HepG2 (cell line): ENCODE results near the gene ADIPOR2. TPM values are rescaled to one million over a fixed set of nuclear protein-coding genes. Genes with fewer than 3 reads are reported as not detected.

Source experiments
- ATAC-seq: fragments of 200-7000 bp; cut with Tn5 transposase; 3 replicates; pipeline ENCODE4 v1.9.1; 2020; ENCODE audit warnings: mild to moderate bottlenecking, moderate library complexity
- BruUV-seq: library from RNA; stranded (reverse); fragments of 400-500 nt; replicated peaks from 2 replicates; lab custom pipeline; 2021; lab: Mats Ljungman, UMichigan
- CTCF ChIA-PET: fragments of 300-600 bp; formaldehyde crosslinking; extraction: SDS; loops from one replicate; lab custom pipeline; 2021; ENCODE audit warnings: low total read pairs, inconsistent platforms, low intra/inter-chr PET ratio; lab: Yijun Ruan, JAX
- POLR2A ChIA-PET: fragments of 350-600 bp; sonication (Branson Sonifier 250); formaldehyde crosslinking; loops from one replicate; lab custom pipeline; 2020; ENCODE audit warnings: antibody characterized with exemption, inconsistent platforms; lab: Yijun Ruan, JAX
- DNase-seq: peaks from one replicate; pipeline ENCODE4 v3.0.0-alpha.2; 2015; ENCODE audit warnings: low spot score
- FAIRE-seq: peaks from 3 replicates; lab custom pipeline; 2011; peaks lifted over from hg19 to GRCh38; lab: Jason Lieb, UNC
- H2AFZ ChIP-seq: one replicate; pipeline ENCODE4 v1.6.1; 2011; ENCODE audit warnings: low read length, inconsistent platforms
- H3K27ac ChIP-seq: fragments of 300-600 bp; 3 replicates; pipeline ENCODE4 v1.8.0; 2011; ENCODE audit warnings: mixed run types, mild to moderate bottlenecking, mixed read lengths, low read length, inconsistent platforms; ENCODE audit not compliant: insufficient read depth; ENCODE audit errors: extremely low read length
- H3K27me3 ChIP-seq, 2 experiments: fragments of 200-600 bp in 1 of 2; 2 replicates in 1 of 2; 3 replicates in 1 of 2; pipeline versions ENCODE4 v1.6.0 to v1.8.0; 2011; ENCODE audit warnings: low read length in 2 of 2, mild to moderate bottlenecking in 2 of 2, moderate library complexity in 2 of 2, inconsistent platforms in 1 of 2; ENCODE audit not compliant: insufficient read depth in 2 of 2, control insufficient read depth in 1 of 2
- H3K36me3 ChIP-seq, 2 experiments: fragments of 200-600 bp in 1 of 2; replicated peaks in 1 of 2; 2 replicates in 1 of 2; 3 replicates in 1 of 2; pipeline versions ENCODE4 v1.5.1 to v1.8.0; 2011; ENCODE audit warnings: low read length in 2 of 2, inconsistent platforms in 1 of 2; ENCODE audit not compliant: insufficient read depth in 2 of 2, control insufficient read depth in 1 of 2
- H3K4me1 ChIP-seq: 2 replicates; pipeline ENCODE4 v1.5.1; 2012; ENCODE audit warnings: low read length, inconsistent platforms; ENCODE audit not compliant: insufficient read depth
- H3K4me2 ChIP-seq: 2 replicates; pipeline ENCODE4 v1.6.0; 2011; ENCODE audit warnings: low read depth, low read length, inconsistent platforms
- H3K4me3 ChIP-seq, 3 experiments: fragments of 200-600 bp in 1 of 3; sonication (generic), shearing (Covaris generic) in 1 of 3; replicated peaks in 1 of 3; 2 replicates each; pipeline ENCODE4 v1.5.1; 2011 to 2016; ENCODE audit warnings: low read length in 3 of 3, inconsistent platforms in 2 of 3, low read depth in 2 of 3, mild to moderate bottlenecking in 2 of 3, control low read depth in 1 of 3, mixed read lengths in 1 of 3; ENCODE audit not compliant: insufficient read depth in 1 of 3
- H3K79me2 ChIP-seq: one replicate; pipeline ENCODE4 v1.6.1; 2011; ENCODE audit warnings: low read length, inconsistent platforms; ENCODE audit not compliant: insufficient read depth
- H3K9ac ChIP-seq: 2 replicates; pipeline ENCODE4 v1.6.0; 2011; ENCODE audit warnings: mild to moderate bottlenecking, low read depth, low read length, inconsistent platforms; ENCODE audit not compliant: insufficient read depth
- H3K9me3 ChIP-seq: 2 replicates; pipeline ENCODE4 v1.5.1; 2012; ENCODE audit warnings: mild to moderate bottlenecking, low read length
- H4K20me1 ChIP-seq: 2 replicates; pipeline ENCODE4 v1.6.0; 2011; ENCODE audit warnings: inconsistent platforms, mild to moderate bottlenecking, low read length, moderate library complexity; ENCODE audit not compliant: insufficient read depth
- MAFF ChIP-seq: IDR thresholded peaks from 2 replicates; pipeline ENCODE4 v1.6.1; 2011; ENCODE audit warnings: low read depth, low read length, improper control_type of control experiment
- MAFK ChIP-seq, 2 experiments: IDR thresholded peaks in 1 of 2; conservative IDR thresholded peaks in 1 of 2; 2 replicates each; pipeline ENCODE4 v1.6.1; 2011; ENCODE audit warnings: improper control_type of control experiment in 2 of 2, low read length in 2 of 2
- MIER2 ChIP-seq: IDR thresholded peaks from 2 replicates; pipeline ENCODE4 v1.6.1; 2016; ENCODE audit warnings: missing biosample characterization, missing genetic modification reagents
- PAF1 ChIP-seq: IDR thresholded peaks from 2 replicates; pipeline ENCODE4 v1.6.1; 2016; ENCODE audit warnings: missing genetic modification reagents, missing compliant biosample characterization
- RARA ChIP-seq: IDR thresholded peaks from 2 replicates; pipeline ENCODE4 v1.6.1; 2016; ENCODE audit warnings: missing genetic modification reagents, missing compliant biosample characterization
- RELA ChIP-seq: sonication (generic); formaldehyde crosslinking; IDR thresholded peaks from 2 replicates; pipeline ENCODE4 v1.4.0; 2020; ENCODE audit warnings: missing genetic modification reagents
- TAF15 ChIP-seq: fragments of 200-400 bp; formaldehyde crosslinking; IDR thresholded peaks from one replicate; pipeline ENCODE4 v1.6.1; 2018; ENCODE audit warnings: mild to moderate bottlenecking, low read depth, low read length; ENCODE audit not compliant: poor library complexity, severe bottlenecking
- ZKSCAN8 ChIP-seq: IDR thresholded peaks from 2 replicates; pipeline ENCODE4 v1.6.1; 2016; ENCODE audit warnings: borderline replicate concordance, missing genetic modification reagents, missing compliant biosample characterization
- ZNF230 ChIP-seq: sonication (generic); formaldehyde crosslinking; IDR thresholded peaks from 2 replicates; pipeline ENCODE4 v1.4.0; 2020; ENCODE audit warnings: mild to moderate bottlenecking, missing genetic modification reagents
- ZNF3 ChIP-seq: IDR thresholded peaks from 2 replicates; pipeline ENCODE4 v1.7.0; 2017; ENCODE audit warnings: inconsistent platforms
- ZNF570 ChIP-seq: sonication (generic); formaldehyde crosslinking; IDR thresholded peaks from 2 replicates; pipeline ENCODE4 v1.4.0; 2020; ENCODE audit warnings: mild to moderate bottlenecking, missing genetic modification reagents, borderline replicate concordance
- ZNF616 ChIP-seq: sonication (generic); formaldehyde crosslinking; IDR thresholded peaks from 2 replicates; pipeline ENCODE4 v1.5.0; 2020; ENCODE audit warnings: low read depth, mild to moderate bottlenecking, missing genetic modification reagents
- WGBS: methylation state at CpG from one replicate; pipeline ENCODE4 v1.1.6; 2017; ENCODE audit warnings: low lambda C conversion rate; 5-methylcytosine and 5-hydroxymethylcytosine counted together
- in situ Hi-C: cut with HindIII; loops from 2 replicates; pipeline ENCODE4 v1.10.0; 2017; ENCODE audit warnings: low pct_unique_long_range_greater_than_20kb; ENCODE audit not compliant: extremely low pct_ligation_motif_present
- intact Hi-C: fragments of 100-400 bp; cut with micrococcal nuclease; formaldehyde crosslinking; loops from one replicate; pipeline ENCODE4 v1.10.0; 2022; ENCODE audit not compliant: unreplicated experiment
- polyA plus RNA-seq, 8 experiments: library from polyadenylated mRNA; depleted of rRNA in 3 of 8; stranded (reverse) in 7 of 8; unstranded in 1 of 8; fragments of >200 nt; fragmentation: Illumina TruSeq in 4 of 8; extraction: Trizol in 4 of 8; gene quantifications; 2 replicates each; pipeline versions ENCODE4 v1.2.1 to v1.2.3, GENCODE V29; 2011 to 2016; ENCODE audit warnings: low read depth in 4 of 8, missing spikeins in 1 of 8, mixed read lengths in 1 of 8; ENCODE audit not compliant: insufficient read depth in 1 of 8
- total RNA-seq, 5 experiments: library from RNA; depleted of rRNA; stranded (reverse); fragments of >200 nt; fragmentation: Illumina TruSeq; extraction: Trizol; gene quantifications; 2 replicates each; pipeline ENCODE4 v1.2.3, GENCODE V29; 2016; ENCODE audit warnings: low read depth in 1 of 5
- TF ChIP-seq, protein P1 (sequence below): sonication (generic); formaldehyde crosslinking; IDR thresholded peaks from 2 replicates; pipeline ENCODE4 v1.9.0; 2022; ENCODE audit warnings: low read depth, missing genetic modification reagents
- TF ChIP-seq, protein P2 (sequence below): sonication (generic); formaldehyde crosslinking; IDR thresholded peaks from 2 replicates; pipeline ENCODE4; 2020; ENCODE audit warnings: missing genetic modification reagents, mild to moderate bottlenecking, borderline replicate concordance
- TF ChIP-seq, protein P3 (sequence below): sonication (generic); formaldehyde crosslinking; IDR thresholded peaks from 2 replicates; pipeline ENCODE4 v1.5.0; 2020; ENCODE audit warnings: mild to moderate bottlenecking, missing genetic modification reagents

Gene ADIPOR2
- total and polyA plus RNA-seq, 2 of the 13 experiments (the other 11 are each of a cell fraction or from before 2014, with no cell fraction given), result 35.2 to 52.2 TPM

DNA sequence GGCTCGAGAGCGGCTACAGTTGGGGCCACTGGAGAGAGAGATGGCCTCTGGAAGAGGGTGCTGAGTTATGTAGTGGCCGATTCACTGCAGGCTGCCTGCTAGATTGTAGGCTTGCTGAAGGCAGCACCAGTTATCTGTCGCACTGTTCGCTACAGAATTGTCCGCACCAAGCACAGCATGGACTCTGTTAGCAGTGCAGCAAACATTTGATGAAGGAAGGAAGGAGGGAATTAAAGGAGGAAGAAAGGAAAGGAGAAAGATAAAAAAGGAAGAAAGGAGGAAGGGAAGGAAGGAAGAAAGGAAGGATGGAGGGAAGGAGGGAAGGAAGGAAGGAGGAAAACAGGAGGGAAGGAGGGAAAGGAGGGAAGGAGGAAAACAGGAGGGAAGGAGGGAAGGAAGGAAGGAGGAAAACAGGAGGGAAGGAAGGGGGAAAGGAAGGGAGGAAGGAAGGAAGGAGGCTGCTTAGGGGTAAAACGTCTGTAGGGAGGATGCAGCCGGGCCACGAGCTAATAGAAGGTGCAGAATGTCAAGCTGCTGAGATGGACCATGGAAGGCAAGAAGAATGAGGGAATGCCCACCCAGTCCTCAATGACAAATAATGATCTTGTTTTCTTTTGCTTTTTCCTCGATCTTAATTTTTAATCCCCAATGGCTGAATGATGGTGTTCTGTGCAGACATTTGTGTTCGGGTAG, 27.3 kb upstream of the ADIPOR2 start (continued):
- TF ChIP-seq TAF15 (no peak), RARA (CRISPR knock-in tag) (no peak), ZNF570 (CRISPR knock-in tag) (no peak), MIER2 (CRISPR knock-in tag) (no peak), ZNF3 (CRISPR knock-in tag) (no peak), ZNF616 (CRISPR knock-in tag) (no peak)

DNA sequence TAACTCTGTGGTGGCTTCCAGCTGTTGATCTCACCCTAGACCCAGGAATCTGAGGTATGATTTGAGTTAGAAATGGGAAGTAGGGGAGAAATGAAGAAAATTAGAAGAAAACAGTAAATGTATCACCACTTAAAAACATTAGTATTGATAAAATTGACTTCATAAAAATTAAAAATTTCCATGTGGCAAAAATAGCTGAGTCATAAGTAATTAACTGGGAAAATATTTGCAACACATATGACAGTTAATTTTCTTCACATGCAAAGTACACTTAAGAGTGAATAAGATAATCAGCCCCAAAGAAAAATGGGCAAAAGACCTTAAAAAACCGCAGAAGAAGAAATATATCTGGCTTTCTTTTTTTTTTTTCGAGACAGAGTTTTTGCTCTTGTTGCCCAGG, 25.5 kb upstream of the ADIPOR2 start:
- Histone ChIP-seq H3K4me1 (peaks cover 66% of the 10 kb centered on the region), H3K27me3 (no peaks in the 10 kb centered on the region), H3K79me2 (no peaks in the 10 kb centered on the region), H3K9ac (no peak overlapping the region), H4K20me1 (no peaks in the 10 kb centered on the region), H3K4me2 (peak overlapping the region; percentile 21; the same call in 1 of the 2 replicates), H3K27ac (no peak overlapping the region), H3K9me3 (no peaks in the 10 kb centered on the region), H3K4me3 (no peak overlapping the region), H3K36me3 (no peaks in the 10 kb centered on the region), H2AFZ (no peak overlapping the region)
- ChIA-PET CTCF (no interaction called here), POLR2A (no interaction called here)
- no TSS peak for BruUV-seq
- intact Hi-C loops (loop anchor here (10.0 kb wide), 1 partner anchor 99 kb away; no protein-coding TSS in a partner anchor), in situ Hi-C loops (no loop called here)
- WGBS, result 53% methylated on average over 2 of the region's 2 CpGs
- DNase-seq (no peak), ATAC-seq (no peak), FAIRE-seq (no peak)
- peak; percentile 79 to 83 for TF ChIP-seq MAFK (conservative IDR thresholded peaks at IDR 0.05 in 1 of 2, IDR thresholded peaks at IDR 0.05 in 1 of 2; ENCODE audit: low read length in 2 of 2)
- no peak for TF ChIP-seq RELA (CRISPR knock-in tag)
- TF ChIP-seq ZNF230 (CRISPR knock-in tag), result no peak
- TF ChIP-seq PAF1 (CRISPR knock-in tag), result no peak
- TF ChIP-seq, protein P1, sequence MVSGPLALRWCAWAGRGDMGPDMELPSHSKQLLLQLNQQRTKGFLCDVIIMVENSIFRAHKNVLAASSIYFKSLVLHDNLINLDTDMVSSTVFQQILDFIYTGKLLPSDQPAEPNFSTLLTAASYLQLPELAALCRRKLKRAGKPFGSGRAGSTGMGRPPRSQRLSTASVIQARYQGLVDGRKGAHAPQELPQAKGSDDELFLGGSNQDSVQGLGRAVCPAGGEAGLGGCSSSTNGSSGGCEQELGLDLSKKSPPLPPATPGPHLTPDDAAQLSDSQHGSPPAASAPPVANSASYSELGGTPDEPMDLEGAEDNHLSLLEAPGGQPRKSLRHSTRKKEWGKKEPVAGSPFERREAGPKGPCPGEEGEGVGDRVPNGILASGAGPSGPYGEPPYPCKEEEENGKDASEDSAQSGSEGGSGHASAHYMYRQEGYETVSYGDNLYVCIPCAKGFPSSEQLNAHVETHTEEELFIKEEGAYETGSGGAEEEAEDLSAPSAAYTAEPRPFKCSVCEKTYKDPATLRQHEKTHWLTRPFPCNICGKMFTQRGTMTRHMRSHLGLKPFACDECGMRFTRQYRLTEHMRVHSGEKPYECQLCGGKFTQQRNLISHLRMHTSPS (CRISPR knock-in tag), result no peak
- TF ChIP-seq, protein P2, sequence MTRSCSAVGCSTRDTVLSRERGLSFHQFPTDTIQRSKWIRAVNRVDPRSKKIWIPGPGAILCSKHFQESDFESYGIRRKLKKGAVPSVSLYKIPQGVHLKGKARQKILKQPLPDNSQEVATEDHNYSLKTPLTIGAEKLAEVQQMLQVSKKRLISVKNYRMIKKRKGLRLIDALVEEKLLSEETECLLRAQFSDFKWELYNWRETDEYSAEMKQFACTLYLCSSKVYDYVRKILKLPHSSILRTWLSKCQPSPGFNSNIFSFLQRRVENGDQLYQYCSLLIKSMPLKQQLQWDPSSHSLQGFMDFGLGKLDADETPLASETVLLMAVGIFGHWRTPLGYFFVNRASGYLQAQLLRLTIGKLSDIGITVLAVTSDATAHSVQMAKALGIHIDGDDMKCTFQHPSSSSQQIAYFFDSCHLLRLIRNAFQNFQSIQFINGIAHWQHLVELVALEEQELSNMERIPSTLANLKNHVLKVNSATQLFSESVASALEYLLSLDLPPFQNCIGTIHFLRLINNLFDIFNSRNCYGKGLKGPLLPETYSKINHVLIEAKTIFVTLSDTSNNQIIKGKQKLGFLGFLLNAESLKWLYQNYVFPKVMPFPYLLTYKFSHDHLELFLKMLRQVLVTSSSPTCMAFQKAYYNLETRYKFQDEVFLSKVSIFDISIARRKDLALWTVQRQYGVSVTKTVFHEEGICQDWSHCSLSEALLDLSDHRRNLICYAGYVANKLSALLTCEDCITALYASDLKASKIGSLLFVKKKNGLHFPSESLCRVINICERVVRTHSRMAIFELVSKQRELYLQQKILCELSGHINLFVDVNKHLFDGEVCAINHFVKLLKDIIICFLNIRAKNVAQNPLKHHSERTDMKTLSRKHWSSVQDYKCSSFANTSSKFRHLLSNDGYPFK (CRISPR knock-in tag), result no peak
- TF ChIP-seq, protein P3, sequence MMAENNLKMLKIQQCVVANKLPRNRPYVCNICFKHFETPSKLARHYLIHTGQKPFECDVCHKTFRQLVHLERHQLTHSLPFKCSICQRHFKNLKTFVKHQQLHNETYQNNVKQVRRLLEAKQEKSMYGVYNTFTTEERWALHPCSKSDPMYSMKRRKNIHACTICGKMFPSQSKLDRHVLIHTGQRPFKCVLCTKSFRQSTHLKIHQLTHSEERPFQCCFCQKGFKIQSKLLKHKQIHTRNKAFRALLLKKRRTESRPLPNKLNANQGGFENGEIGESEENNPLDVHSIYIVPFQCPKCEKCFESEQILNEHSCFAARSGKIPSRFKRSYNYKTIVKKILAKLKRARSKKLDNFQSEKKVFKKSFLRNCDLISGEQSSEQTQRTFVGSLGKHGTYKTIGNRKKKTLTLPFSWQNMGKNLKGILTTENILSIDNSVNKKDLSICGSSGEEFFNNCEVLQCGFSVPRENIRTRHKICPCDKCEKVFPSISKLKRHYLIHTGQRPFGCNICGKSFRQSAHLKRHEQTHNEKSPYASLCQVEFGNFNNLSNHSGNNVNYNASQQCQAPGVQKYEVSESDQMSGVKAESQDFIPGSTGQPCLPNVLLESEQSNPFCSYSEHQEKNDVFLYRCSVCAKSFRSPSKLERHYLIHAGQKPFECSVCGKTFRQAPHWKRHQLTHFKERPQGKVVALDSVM (CRISPR knock-in tag), result no peak
- peak; percentile 60 for TF ChIP-seq MAFF
- TF ChIP-seq ZKSCAN8 (CRISPR knock-in tag), result no peak
